GM21786 (cell line): ENCODE results near the gene SUGCT.
"Not testable (repeated sequence)": the region's sequence is repeated elsewhere in the genome, so short reads cannot be mapped to it uniquely, and the experiment has no call there.

ENCODE experiments used
- ATAC-seq: cut with Tn5 transposase; IDR thresholded peaks from one replicate; pipeline ENCODE4 v1.9.1; 2021; ENCODE audit not compliant: unreplicated experiment

Gene SUGCT

DNA sequence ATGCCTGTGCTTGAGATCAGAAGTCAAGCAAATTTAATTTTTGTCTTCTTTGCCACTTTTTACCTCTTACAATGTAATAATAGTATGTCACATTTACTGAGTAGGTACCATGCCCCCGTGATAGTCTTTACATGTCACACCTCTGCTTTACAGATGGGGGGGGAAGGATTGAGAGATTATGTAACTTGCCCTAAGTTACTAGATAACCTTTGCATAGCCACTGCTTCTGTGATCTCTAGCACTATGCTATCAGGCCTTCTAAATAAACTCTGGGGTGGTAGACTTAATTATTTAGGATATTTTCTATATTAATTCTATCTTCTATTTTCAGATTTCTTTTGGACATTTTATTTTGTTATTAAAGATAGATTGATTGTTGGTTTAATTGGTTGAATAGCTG lies 514.4 kb downstream of the SUGCT start:
- no peak for ATAC-seq

DNA sequence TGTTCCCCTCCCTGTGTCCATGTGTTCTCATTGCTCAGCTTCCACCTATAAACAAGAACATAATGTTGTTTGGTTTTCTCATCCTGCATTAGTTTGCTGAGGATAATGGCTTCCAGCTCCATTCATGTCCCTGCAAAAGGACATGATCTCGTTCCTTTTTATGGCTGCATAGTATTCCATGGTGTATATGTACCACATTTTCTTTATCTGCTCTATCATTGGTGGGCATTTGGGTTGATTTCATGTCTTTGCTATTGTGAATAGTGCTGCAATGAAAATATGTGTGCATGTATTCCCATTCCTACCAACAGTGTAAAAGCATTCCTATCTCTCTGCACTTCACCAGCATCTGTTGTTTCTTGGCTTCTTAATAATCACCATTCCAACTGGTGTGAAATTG lies 516.1 kb downstream of the SUGCT start:
- ATAC-seq, result not testable (repeated sequence)

DNA sequence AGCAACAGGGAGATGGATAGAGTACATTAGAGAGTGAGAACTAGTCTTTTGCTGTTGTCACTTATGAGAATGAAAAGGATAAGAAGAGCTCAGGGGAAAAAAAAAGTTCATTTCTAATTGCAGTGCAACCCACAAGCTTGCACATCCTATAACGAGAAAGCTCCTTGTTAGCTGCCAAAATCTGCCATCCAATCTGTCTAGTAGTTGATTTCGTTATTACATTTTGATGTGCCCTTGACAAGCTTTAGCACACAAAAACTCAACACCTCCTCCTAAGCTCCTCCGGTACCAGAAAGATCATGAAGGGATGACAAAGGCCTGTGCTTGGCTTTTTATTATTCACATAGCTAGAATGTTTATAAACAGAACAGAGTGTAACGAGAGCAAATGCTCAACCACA lies 519.4 kb downstream of the SUGCT start:
- no peak for ATAC-seq

DNA sequence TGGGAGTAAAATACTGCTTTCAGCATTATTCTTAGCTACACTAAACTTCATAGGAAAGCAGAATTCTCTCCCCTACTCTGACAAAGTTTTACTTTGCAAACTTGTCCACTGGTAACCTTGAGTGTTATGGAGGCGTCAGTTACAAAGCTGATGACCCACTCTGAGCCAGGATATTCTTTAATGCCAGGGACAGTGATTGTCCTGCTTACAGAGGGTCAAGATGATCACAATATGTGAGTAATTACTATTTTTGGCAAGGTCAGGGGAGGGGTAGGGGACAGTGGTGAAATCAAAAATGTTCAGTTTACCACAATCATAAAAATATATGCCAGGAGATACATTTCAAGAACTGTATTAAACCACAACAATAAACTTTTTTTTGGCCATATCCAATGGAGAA lies 520.6 kb downstream of the SUGCT start:
- no peak for ATAC-seq

DNA sequence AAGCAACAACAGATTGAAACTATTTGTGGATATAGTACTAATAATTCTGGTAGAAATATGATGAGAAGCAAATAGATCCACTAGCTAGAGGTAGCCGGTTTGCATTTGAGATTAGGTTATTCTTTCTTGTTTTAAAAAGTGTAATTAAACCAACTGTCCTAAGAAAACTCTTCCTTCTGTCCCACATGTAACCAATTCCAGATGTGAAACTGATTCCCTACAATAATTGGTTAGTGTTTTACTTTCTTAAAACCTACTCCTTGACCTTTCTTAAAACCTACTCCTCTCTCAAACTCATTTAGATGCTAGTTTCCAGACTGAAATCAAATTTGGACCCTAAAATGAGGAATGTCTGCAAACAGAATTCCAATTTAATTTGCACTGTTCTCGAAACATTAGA lies 521.5 kb downstream of the SUGCT start:
- no peak for ATAC-seq

DNA sequence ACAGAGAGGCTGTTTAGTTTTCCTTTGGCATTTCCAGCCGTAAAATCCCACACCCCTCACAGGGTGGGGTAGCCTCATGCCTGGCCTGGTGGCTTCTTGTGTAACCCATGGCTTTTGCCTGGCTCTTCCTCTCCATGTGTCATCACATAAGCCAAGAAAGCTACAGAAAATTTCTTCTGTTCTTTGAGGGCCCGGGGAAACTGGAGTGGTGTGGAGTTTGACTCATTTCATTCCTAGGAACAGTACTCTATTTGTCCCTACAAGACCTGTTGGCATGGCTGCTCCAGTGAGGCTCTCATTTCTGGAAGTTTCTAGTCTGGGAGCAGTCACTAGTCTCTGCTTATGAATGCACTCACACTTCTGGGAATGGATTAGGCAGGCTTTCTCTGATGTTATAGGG lies 523.9 kb downstream of the SUGCT start:
- no peak for ATAC-seq

DNA sequence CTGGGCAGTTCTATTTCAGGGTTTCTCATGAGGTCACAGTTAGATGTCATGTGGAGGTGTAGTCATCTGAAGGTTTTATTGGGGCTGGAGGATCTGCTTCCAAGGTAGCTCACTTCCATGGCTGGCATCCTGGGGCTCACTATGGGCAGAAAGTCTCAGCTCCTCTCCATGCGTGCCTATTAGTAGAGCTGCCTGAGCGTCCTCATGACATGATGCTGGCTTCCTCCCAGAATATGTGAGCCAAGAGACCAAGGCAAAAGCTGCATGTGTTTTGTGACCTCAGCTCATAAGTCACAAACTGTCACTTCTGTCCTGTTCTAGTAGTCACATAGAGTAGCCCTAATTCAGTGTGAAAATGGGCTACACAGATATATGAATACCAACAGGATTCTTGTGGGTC lies 524.4 kb downstream of the SUGCT start:
- no peak for ATAC-seq

DNA sequence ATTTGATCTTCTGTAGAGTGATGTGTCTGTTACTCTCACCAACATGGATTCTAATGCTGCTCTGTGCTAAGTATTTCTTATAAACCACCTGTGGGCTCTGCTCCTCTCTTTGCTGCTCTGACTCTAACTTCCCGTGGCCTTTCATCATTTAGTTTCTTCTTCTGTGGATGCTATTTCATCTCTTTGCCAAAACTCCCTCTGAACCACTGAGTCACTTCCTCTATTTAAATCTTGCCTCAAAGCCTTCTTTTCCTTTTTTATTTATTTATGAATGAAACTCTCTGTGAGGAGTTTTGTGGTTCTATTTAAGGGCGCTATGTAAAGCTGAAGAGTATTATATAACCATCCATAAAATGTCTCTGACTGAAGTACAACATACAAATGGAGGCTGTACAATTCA lies 538.5 kb downstream of the SUGCT start:
- ATAC-seq, result no peak

DNA sequence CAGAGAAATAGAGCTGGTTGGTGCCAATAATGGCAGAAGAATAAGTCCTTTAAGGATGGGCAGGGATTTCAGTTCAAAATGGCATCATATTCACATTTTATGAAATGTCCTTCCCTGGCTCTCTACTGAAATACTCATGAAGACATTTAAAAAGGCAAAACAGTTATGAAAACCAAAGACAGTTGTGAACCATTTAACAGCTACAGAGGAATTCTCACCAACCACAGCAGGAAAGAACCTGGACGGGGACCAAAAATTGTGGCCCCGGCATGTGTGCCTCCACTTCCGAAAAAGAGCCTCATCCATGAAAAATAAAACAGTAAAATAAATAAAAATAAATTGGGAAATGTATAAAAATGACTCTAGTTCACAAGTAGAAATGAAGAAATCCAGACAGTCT lies 539.5 kb downstream of the SUGCT start:
- ATAC-seq, result no peak

DNA sequence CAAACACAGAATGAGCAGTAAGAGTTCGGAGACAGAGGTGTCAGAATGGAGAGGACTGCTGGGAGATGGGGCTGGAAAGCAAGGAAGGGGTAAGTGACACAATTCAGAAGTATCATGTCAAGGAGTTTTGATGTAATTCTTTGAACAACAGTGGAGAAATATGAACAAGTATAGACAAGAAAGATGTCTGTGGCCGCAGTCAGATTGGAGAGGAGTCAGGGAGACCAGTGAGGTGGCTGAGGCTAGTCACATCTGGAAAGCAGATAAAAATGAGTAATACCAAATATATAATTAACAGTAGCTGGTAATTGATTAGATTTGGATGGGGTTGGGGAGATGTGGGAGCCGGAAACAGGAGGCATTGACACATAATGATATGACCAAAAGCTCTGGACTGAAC lies 540.9 kb downstream of the SUGCT start:
- ATAC-seq, result no peak

DNA sequence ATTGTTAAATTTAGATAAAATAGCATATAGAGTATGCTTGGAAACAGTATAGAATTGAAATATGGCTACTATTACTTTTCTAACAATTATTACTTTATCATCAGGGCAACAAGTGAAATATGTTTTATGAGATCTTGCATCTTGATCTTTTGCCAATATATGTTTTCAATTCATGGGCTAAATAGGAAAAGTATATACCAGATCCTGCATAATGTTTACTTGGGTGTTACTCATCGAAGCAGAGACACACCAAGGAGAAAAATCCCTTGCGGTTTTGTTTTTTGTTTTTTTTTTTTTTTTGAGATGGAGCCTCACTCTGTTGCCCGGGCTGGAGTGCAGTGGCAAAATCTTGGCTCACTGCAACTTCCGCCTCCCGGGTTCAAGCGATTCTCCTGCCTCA lies 541.4 kb downstream of the SUGCT start:
- ATAC-seq, result no peak

DNA sequence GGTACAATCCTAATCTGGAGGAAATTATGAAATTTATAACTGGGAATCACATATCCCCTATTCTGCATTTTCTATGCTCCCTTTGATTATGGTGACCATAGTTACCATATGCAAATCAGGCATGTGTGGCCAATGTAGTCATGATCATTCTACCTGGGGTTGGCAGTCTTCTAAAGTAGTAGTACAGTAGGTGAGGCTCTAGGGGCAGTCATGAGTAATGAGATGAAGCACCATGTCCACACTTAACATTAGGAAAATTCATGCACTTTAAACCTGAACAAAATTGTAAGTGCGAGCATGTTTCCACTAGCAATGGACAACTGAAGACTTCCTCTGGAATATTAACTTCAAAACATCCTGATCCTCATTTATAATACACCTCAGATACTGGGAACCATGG lies 545.9 kb downstream of the SUGCT start:
- peak; percentile 80 for ATAC-seq

DNA sequence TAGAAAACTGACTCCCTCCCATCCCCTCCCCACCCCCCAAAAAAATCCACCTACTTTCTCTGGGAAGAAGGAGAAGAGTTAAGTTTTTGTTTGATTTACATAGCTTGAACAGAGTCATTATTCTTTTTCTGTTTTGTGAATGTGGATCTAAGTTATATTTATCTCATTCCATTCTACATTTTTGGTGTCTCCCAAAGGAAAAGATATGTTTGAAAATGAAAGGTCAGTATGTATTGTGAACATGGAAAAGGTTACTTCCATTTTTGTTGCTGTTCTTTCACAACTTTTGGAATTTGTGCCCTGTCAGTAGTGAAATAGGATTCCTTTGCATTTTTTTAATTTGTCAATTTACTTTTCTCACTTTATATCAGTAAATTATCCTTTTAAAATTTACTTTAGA lies 547.9 kb downstream of the SUGCT start:
- no peak for ATAC-seq

DNA sequence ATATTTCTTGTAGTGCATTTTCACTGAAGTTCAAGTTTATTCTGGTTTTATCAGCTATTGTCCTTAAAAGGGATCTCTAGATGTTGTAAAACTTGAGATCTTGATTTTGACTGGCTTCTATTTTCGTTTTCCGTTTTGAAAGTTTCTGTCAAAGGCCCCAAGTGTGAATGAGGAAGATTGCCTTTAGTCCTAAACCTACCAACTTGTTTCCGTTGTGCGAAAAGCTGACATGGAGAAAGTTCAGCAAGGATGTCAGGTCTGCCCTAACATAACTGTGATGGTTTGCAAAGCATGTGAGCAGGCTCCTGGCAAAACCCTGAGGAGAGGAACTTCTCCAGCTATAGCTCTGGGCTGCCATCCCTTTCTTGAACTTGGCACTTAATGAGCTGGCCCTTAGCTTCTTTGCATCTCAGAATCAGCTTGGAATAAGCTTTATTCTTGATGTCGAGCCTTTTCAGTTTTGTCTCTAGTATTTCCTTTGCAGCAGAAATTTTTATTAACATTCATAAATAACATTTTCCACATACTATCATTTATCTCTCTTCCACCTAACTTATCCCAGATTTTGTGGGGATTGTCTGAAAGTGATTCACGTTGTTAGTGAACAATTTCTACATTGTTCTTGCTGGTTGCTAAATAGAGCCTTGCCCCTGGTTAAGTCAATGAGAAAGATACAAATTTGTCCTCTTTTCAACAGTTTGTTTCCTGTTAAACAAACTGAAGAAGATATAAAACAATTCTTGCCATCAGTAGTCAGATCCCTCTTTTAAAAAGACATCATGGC lies 559.4 kb downstream of the SUGCT start:
- no peak for ATAC-seq

DNA sequence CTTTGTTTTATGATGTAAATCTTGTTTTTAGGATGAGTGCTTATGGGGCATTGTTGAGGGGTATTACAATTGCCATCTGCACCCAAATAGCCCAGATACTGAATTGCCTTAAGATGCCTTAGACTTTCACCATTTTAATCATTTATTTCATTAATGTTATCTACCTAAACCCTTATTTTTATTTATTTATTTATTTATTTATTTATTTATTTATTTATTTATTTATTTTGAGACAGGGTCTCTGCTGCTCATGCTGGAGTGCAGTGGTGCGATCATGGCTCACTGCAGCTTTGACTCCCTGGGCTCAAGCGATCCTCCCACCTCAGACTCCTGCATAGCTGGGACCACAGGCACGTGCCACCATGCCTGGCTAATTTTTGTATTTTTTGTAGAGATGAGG lies 560.2 kb downstream of the SUGCT start:
- ATAC-seq, result no peak

DNA sequence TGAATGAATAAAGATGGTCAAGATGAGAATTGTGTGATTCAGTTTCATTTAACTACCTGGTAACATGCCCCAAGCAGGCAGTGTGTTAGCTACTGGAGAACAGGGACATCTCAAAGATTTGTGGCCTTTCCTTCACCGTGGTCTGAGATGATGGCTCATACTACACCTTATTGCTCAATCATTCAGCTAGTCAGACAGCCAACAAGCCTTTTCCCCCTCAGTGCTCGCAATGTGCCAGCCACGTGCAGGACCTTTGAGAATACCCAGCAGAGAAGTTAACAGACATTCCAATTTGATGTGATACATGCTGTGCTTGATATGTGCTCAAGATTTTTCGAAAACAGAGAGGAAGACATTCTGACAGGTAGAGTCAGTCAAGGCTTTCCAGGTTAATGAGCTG lies 562.8 kb downstream of the SUGCT start:
- ATAC-seq, result no peak

DNA sequence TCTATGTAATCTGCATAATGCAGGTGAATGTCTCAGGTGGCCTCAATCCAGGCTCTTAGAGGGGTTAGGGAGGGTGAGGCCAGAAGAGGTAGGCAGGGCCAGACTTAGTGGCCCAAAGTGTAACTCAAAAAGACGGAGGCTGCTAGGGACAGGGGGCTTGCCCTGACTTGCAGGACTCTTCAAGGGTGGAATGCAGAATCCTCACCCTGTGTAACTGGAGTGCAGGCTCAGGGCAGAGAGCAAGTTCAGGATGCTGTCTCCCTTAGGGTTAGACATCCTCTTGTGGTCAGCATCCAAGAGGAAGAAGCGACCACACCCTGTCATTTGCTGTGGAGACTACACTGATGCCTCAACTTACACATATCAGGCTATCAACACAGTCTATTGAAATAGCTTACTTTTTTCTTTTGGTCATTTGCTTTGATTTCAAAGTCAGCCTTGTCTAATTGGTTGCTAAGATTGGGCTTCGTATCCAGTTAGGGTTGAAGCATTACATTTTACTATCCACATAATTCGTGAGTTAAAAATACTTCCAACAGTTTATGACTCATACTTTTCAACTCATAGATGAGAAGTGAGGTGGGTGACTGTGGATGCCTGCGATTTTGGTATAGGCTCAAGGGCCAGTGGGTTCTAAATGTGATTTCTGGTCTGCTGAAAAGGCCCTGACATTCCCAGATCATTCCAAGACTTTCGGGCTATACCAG lies 563.6 kb downstream of the SUGCT start:
- ATAC-seq, result no peak

DNA sequence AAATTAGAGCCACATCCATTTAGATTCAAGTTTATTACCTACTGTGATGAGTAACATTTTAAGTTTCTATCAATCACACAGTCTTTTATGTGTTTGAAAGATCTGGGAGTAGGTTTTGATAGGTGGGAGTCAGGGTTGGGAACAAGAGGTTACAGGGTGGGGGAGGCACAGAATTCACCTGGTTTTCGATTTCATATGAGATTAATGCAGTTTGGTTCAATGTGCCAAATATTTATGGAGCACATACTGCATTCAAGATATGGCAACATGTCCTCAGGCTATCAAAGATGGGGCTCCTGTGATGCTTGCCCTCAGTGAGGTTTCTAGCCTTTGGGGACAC lies 564.1 kb downstream of the SUGCT start:
- no peak for ATAC-seq

DNA sequence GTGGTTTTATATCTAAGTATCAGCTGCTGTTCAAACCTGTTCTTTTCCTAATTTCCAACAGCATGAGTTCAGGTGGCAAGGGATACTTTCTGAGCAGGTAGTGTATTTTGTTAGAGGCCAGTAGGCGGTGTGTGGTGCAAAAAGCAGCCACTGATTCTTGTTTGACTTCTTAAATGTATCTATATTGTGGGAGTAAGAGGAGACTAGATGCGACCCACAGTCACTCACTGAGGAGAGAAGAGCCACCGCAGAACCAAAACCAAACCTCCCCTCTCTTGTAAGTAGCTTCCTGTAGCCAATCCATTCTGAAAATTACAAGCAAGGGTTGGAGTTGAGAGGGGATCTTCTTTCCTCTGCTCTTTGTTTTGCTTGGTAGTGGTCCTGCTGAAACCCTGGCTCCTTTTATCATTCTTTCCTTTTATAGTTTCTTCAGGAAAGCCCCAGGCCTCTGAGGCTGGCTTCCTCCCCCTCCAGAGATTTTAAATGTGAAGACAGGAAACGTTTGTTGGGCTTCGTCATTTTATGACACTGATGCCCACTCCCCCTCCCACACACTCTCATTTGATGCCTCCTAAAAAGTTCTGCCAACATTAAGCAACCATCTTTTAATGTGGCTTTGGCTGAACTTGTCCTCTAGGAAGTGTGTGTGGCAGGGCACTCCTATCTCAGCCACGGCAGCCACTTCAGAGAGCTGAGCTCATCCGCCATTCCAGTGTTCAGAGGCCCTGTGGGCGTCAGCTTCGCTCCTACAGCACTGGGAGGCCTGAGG lies 566.0 kb downstream of the SUGCT start:
- no peak for ATAC-seq

DNA sequence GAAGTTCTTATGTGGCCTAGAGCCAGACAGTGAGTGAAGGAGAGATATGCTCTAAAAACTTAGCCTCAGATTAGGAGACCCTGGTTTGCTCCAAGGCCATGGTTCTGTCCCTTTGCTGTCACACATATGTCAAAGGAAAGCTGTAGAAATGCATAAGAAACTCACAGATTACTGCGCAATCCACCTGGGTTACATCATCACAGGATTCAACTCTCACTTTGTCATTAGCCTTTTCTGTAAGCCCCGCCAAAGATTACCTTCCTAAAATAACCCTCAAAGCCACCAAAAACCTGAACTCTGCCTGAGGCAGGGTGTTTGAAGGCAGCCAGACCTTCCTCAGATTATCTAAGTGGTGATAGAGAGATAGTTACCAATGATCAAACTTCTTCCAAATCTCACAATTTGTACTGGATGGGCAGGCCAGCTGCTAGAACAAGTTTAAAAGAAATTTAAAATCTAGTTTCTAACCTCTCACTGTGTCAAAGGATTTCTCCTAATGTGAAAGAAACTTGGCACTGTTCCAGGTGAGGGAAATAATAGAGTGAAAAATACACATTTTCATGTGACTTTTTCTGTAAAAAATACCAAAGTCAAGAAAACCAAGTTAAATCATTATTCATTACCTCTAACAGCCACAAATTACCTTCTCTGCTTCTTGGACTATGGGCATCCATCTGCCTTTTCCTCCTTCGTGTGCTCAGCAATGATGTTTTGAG lies 567.2 kb downstream of the SUGCT start:
- no peak for ATAC-seq

DNA sequence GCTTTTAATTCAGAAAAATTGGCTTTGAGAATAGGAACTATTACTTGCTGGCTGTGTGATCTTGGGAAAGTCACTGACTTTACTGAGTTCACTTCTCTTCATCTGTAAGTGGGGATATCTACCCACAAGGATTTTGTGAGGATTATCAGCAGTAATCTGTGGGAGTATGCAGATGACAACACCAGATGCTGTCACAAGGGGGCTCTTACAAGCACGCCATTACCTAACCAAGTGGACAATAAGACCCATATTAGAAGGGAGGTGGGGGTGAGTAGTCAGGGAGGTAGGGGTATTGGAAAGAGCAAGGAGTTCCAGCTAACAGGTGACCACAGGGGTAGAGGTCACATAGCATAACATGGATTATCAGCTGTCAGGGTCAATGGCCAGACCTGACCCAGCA lies 569.4 kb downstream of the SUGCT start:
- no peak for ATAC-seq

DNA sequence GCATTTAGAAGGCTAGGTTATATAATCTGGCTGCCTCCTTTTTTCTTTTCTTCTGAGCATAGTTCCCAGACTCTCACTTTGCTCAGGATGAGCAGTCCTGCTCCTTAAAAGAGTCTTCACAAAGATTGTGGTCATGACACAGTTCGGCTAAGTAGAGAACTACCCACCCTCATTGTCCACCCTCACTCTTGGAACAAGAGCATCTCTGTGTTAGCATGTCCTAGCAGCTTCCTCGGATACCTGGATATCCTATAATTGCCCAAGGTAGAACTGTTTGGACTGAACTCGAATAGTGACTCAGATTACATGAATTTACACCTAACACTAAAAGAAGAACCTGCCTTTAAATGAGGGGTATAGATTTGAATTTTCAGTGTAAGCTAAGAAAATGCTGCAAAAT lies 572.0 kb downstream of the SUGCT start:
- ATAC-seq, result no peak
